Stimulated activated naive CD8-positive, alpha-beta T cell treated with anti-CD3 and anti-CD28 coated beads, Interleukin-15, amount 100 ng/mL, for 72 hours (primary cell): Measurements from ENCODE around the gene TMEM225B.
"Not testable (repeated sequence)": the region's sequence is repeated elsewhere in the genome, so short reads cannot be mapped to it uniquely, and the experiment has no call there.

Experiments
- ATAC-seq: fragments of 150-1000 bp; cut with Tn5 transposase; 2 replicates; pipeline ENCODE4 v1.10.0; 2021; ENCODE audit warnings: mild to moderate bottlenecking, moderate library complexity
- DNase-seq, 2 donors: peaks; one replicate each; pipeline ENCODE4 v3.0.0; 2021 to 2022
- H3K27ac Mint-ChIP-seq, 2 donors: one replicate each; pipeline ENCODE4 v1.8.0; 2022; ENCODE audit warnings: mild to moderate bottlenecking in 2 of 2, mixed read lengths in 2 of 2, moderate library complexity in 2 of 2
- H3K27me3 Mint-ChIP-seq: one replicate; pipeline ENCODE4 v1.8.0; 2022; ENCODE audit warnings: mixed read lengths
- H3K4me1 Mint-ChIP-seq: one replicate; pipeline ENCODE4 v1.8.0; 2022; ENCODE audit warnings: mild to moderate bottlenecking, mixed read lengths
- H3K4me3 Mint-ChIP-seq, 2 donors: one replicate each; pipeline ENCODE4 v1.8.0; 2022; ENCODE audit warnings: mild to moderate bottlenecking in 2 of 2, mixed read lengths in 2 of 2, moderate library complexity in 1 of 2
- H3K9me3 Mint-ChIP-seq, 2 donors: one replicate each; pipeline ENCODE4 v1.8.0; 2022; ENCODE audit warnings: mixed read lengths in 2 of 2

TMEM225B gene

GRCh38 chr7:99562832-99563231 is 35.2 kb upstream of the TMEM225B start:
- DNase-seq (peak; percentile 43 to 62), ATAC-seq (peak; percentile 68)
- H3K4me1 Mint-ChIP-seq = peaks cover 55% of the 10 kb centered on the region
- peak overlapping the region; percentile 23 to 59 for H3K4me3 Mint-ChIP-seq
- peak overlapping the region; percentile 42 to 47 for H3K27ac Mint-ChIP-seq
- no peaks in the 10 kb centered on the region for H3K9me3 Mint-ChIP-seq
- H3K27me3 Mint-ChIP-seq = no peaks in the 10 kb centered on the region

- ATAC-seq (no peak), DNase-seq (no peak)
- Mint-ChIP-seq H3K9me3 (no peaks in the 10 kb centered on the region), H3K27me3 (no peaks in the 10 kb centered on the region), H3K4me1 (peaks cover 55% of the 10 kb centered on the region), H3K4me3 (no peak overlapping the region), H3K27ac (peak overlapping the region; percentile 67 to 86)
These were observed 34.4 kb upstream of the TMEM225B start for GRCh38 chr7:99563650-99564049.

- H3K4me3 Mint-ChIP-seq, H3K27ac Mint-ChIP-seq, ATAC-seq, H3K27me3 Mint-ChIP-seq, H3K9me3 Mint-ChIP-seq, DNase-seq: not testable (repeated sequence)
- peaks cover 16% of the 10 kb centered on the region for H3K4me1 Mint-ChIP-seq
These were observed 29.3 kb upstream of the TMEM225B start for GRCh38 chr7:99568770-99569169.

- ATAC-seq (no peak), DNase-seq (no peak)
- Mint-ChIP-seq H3K9me3 (no peaks in the 10 kb centered on the region), H3K4me1 (no peaks in the 10 kb centered on the region), H3K27ac (peak overlapping the region in 1 of 2 donors; percentile 27), H3K27me3 (no peaks in the 10 kb centered on the region), H3K4me3 (no peak overlapping the region)
These were observed 26.3 kb upstream of the TMEM225B start for GRCh38 chr7:99571768-99572167.

GRCh38 chr7:99573257-99573656 is 24.8 kb upstream of the TMEM225B start:
- DNase-seq = no peak
- Mint-ChIP-seq H3K4me1 (no peaks in the 10 kb centered on the region), H3K9me3 (no peaks in the 10 kb centered on the region), H3K27me3 (no peaks in the 10 kb centered on the region), H3K4me3 (no peak overlapping the region), H3K27ac (no peak overlapping the region)
- no peak for ATAC-seq

- ATAC-seq = no peak
- Mint-ChIP-seq H3K4me3 (no peak overlapping the region), H3K4me1 (peaks cover 20% of the 10 kb centered on the region)
These were observed 21.8 kb upstream of the TMEM225B start for GRCh38 chr7:99576251-99576650.

GRCh38 chr7:99579281-99579955 is 18.6 kb upstream of the TMEM225B start:
- Mint-ChIP-seq H3K4me1 (peaks cover 22% of the 10 kb centered on the region), H3K27ac (peak overlapping the region; percentile 81 to 93)
- ATAC-seq = no peak

More at GRCh38 chr7:99576251-99576650, 21.8 kb upstream of the TMEM225B start:
- H3K27ac Mint-ChIP-seq = no peak overlapping the region
- DNase-seq = no peak
- no peaks in the 10 kb centered on the region for H3K27me3 Mint-ChIP-seq
- H3K9me3 Mint-ChIP-seq = no peaks in the 10 kb centered on the region

GRCh38 chr7:99579956-99580777 is 17.9 kb upstream of the TMEM225B start:
- peak; percentile 88 for ATAC-seq
- Mint-ChIP-seq H3K27ac (peak overlapping the region; percentile 81 to 93), H3K9me3 (no peaks in the 10 kb centered on the region), H3K27me3 (no peaks in the 10 kb centered on the region), H3K4me3 (peak overlapping the region; percentile 83 to 89), H3K4me1 (peaks cover 22% of the 10 kb centered on the region)
- DNase-seq = peak; percentile 56 to 64

More at GRCh38 chr7:99579281-99579955, 18.6 kb upstream of the TMEM225B start:
- peak overlapping the region; percentile 83 to 89 for H3K4me3 Mint-ChIP-seq
- no peaks in the 10 kb centered on the region for H3K9me3 Mint-ChIP-seq
- no peaks in the 10 kb centered on the region for H3K27me3 Mint-ChIP-seq
- no peak for DNase-seq

- ATAC-seq, DNase-seq, H3K9me3 Mint-ChIP-seq, H3K27me3 Mint-ChIP-seq: not testable (repeated sequence)
- H3K4me3 Mint-ChIP-seq = peak overlapping the region; percentile 83 to 89
- peak overlapping the region; percentile 81 to 93 for H3K27ac Mint-ChIP-seq
- H3K4me1 Mint-ChIP-seq = peaks cover 22% of the 10 kb centered on the region
These were observed 17.2 kb upstream of the TMEM225B start for GRCh38 chr7:99580778-99581332.

- no peak overlapping the region for H3K27ac Mint-ChIP-seq
- peak; percentile 62 for ATAC-seq
- no peak for DNase-seq
- H3K27me3 Mint-ChIP-seq = no peaks in the 10 kb centered on the region
- H3K4me1 Mint-ChIP-seq = no peaks in the 10 kb centered on the region
- no peak overlapping the region for H3K4me3 Mint-ChIP-seq
- no peaks in the 10 kb centered on the region for H3K9me3 Mint-ChIP-seq
These were observed 9.2 kb upstream of the TMEM225B start for GRCh38 chr7:99588868-99589267.

GRCh38 chr7:99594948-99595745 is 2.9 kb upstream of the TMEM225B start:
- ATAC-seq = peak; percentile 88

GRCh38 chr7:99596408-99596955 is 1.6 kb upstream of the TMEM225B start:
- no peaks in the 10 kb centered on the region for H3K27me3 Mint-ChIP-seq

More at GRCh38 chr7:99594948-99595745, 2.9 kb upstream of the TMEM225B start:
- no peak for DNase-seq
- Mint-ChIP-seq H3K4me3 (no peak overlapping the region), H3K9me3 (no peaks in the 10 kb centered on the region), H3K27me3 (no peaks in the 10 kb centered on the region), H3K27ac (no peak overlapping the region), H3K4me1 (no peaks in the 10 kb centered on the region)

GRCh38 chr7:99599836-99600235 is 1.8 kb downstream of the TMEM225B start:
- no peak overlapping the region for H3K27ac Mint-ChIP-seq
- no peaks in the 10 kb centered on the region for H3K4me1 Mint-ChIP-seq
- ATAC-seq = no peak
- no peak overlapping the region for H3K4me3 Mint-ChIP-seq
- no peak for DNase-seq
- no peaks in the 10 kb centered on the region for H3K9me3 Mint-ChIP-seq
- no peaks in the 10 kb centered on the region for H3K27me3 Mint-ChIP-seq

More at GRCh38 chr7:99596408-99596955, 1.6 kb upstream of the TMEM225B start:
- no peaks in the 10 kb centered on the region for H3K9me3 Mint-ChIP-seq
- ATAC-seq (no peak), DNase-seq (no peak)
- no peak overlapping the region for H3K27ac Mint-ChIP-seq
- no peaks in the 10 kb centered on the region for H3K4me1 Mint-ChIP-seq
- no peak overlapping the region for H3K4me3 Mint-ChIP-seq

- no peak for ATAC-seq
- Mint-ChIP-seq H3K4me3 (no peak overlapping the region), H3K27ac (no peak overlapping the region), H3K27me3 (no peaks in the 10 kb centered on the region), H3K9me3 (no peaks in the 10 kb centered on the region), H3K4me1 (no peaks in the 10 kb centered on the region)
- DNase-seq = no peak
These were observed 3.7 kb downstream of the TMEM225B start for GRCh38 chr7:99601656-99602310.
